Left renal pelvis (tissue), 4 donors: Measurements from ENCODE around the gene TAS2R5. TPM values are rescaled to one million over a fixed set of nuclear protein-coding genes. Genes with fewer than 3 reads are reported as not detected.

Source experiments
- polyA plus RNA-seq, 4 donors: library from polyadenylated mRNA; unstranded; fragments of 120-200 nt; gene quantifications; one replicate each; pipeline ENCODE4 v1.2.1, GENCODE V29; 2013; ENCODE audit not compliant: insufficient read length in 4 of 4

Gene TAS2R5
- polyA plus RNA-seq, 4 donors: 1.7 to 9.3 (median 3.5) TPM

Other genes starting within 250 kb of the TAS2R5 start
- 10 to 100 TPM; 30.9 to 42.0 (median 36.6) TPM for gene AGK, start 238.8 kb upstream of the TAS2R5 start, polyA plus RNA-seq
- gene DENND11, start 88.1 kb upstream of the TAS2R5 start, polyA plus RNA-seq: 10 to 100 TPM; 11.4 to 30.4 (median 28.1) TPM
- under 1 TPM; 0.19 to 0.60 (median 0.32) TPM for gene WEE2, start 81.9 kb upstream of the TAS2R5 start, polyA plus RNA-seq
- gene SSBP1, start 51.9 kb upstream of the TAS2R5 start, polyA plus RNA-seq: 100 to 1,000 TPM; 114 to 159 (median 130) TPM
- gene TAS2R3, start 26.1 kb upstream of the TAS2R5 start, polyA plus RNA-seq: 1 to 10 TPM in 1 of 4 donors, under 1 TPM in 3; 0.40 to 1.1 (median 0.85) TPM
- 1 to 10 TPM; 1.2 to 5.7 (median 1.6) TPM for gene TAS2R4, start 13.5 kb upstream of the TAS2R5 start, polyA plus RNA-seq
- gene PRSS37, start 51.3 kb downstream of the TAS2R5 start, polyA plus RNA-seq: 1 to 10 TPM in 1 of 4 donors, under 1 TPM in 3; 0.14 to 1.0 (median 0.35) TPM
- not detected for gene OR9A4, start 126.2 kb downstream of the TAS2R5 start, polyA plus RNA-seq
- gene CLEC5A, start 156.8 kb downstream of the TAS2R5 start, polyA plus RNA-seq: under 1 TPM; 0.21 to 0.67 (median 0.57) TPM
- gene TAS2R38, start 183.6 kb downstream of the TAS2R5 start, polyA plus RNA-seq: under 1 TPM in 1 of 4 donors, not detected in 3; 0.15 TPM
- gene MGAM, start 205.7 kb downstream of the TAS2R5 start, polyA plus RNA-seq: 10 to 100 TPM in 2 of 4 donors, 1 to 10 TPM in 2; 1.2 to 22.4 (median 12.7) TPM